GM20000 (cell line): ENCODE results near the gene SYNE2.
"Not testable (repeated sequence)": the region's sequence is repeated elsewhere in the genome, so short reads cannot be mapped to it uniquely, and the experiment has no call there.

ENCODE experiments used
- DNase-seq: peaks from one replicate; pipeline ENCODE4 v3.0.0; 2012; ENCODE audit warnings: low spot score
- TF ChIP-seq, protein P1 (sequence below): IDR thresholded peaks from 2 replicates; pipeline ENCODE4 v1.5.1; 2012; ENCODE audit warnings: mild to moderate bottlenecking, control low read depth; ENCODE audit errors: extremely low read depth, missing control alignments

The SYNE2 gene

GRCh38 chr14:64209444-64210131, 356.8 kb downstream of the SYNE2 start:
- TF ChIP-seq, protein P1, sequence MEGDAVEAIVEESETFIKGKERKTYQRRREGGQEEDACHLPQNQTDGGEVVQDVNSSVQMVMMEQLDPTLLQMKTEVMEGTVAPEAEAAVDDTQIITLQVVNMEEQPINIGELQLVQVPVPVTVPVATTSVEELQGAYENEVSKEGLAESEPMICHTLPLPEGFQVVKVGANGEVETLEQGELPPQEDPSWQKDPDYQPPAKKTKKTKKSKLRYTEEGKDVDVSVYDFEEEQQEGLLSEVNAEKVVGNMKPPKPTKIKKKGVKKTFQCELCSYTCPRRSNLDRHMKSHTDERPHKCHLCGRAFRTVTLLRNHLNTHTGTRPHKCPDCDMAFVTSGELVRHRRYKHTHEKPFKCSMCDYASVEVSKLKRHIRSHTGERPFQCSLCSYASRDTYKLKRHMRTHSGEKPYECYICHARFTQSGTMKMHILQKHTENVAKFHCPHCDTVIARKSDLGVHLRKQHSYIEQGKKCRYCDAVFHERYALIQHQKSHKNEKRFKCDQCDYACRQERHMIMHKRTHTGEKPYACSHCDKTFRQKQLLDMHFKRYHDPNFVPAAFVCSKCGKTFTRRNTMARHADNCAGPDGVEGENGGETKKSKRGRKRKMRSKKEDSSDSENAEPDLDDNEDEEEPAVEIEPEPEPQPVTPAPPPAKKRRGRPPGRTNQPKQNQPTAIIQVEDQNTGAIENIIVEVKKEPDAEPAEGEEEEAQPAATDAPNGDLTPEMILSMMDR, result no peak
- peak; percentile 31 for DNase-seq

- no peak for DNase-seq
- TF ChIP-seq, protein P1, result no peak
These were observed 357.4 kb downstream of the SYNE2 start for GRCh38 chr14:64210216-64210615.

DNA sequence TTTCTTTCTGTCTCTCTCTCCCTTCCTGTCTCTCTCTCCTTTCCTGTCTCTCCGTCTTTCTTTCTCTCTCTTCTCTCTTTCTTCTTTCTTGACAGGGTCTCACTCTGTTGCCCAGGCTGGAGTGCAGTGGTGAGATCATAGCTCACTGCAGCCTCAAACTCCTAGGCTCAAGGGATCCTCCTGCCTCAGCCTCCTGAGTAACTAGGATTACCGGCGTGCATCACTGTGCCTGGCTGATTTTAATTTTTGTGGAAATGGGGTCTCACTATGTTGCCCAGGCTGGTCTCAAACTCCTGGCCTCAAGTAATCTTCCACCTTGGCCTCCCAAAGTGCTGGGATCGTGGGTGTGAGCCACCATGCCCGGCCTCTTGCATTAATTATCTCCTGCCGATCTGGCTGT, 358.1 kb downstream of the SYNE2 start:
- DNase-seq, result not testable (repeated sequence)

DNA sequence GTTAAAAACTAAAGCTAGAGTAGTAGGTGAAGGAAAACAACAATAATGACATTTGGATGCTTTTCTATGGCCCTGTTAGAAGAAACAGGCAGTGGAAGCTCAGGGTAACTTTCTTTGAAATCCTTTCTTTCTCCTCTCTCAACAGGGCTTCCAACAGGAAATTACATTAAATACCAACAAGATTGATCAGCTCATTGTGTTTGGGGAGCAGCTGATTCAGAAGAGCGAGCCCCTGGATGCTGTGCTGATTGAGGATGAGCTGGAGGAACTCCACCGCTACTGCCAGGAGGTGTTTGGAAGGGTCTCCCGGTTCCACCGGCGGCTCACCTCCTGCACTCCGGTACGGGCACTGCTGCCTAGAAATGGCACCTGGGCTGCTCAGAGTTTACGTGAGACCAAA, 359.9 kb downstream of the SYNE2 start:
- DNase-seq, result no peak
- TF ChIP-seq, protein P1, result no peak

- TF ChIP-seq, protein P1, result no peak
- DNase-seq, result no peak
These were observed 360.3 kb downstream of the SYNE2 start for GRCh38 chr14:64213086-64213485.

DNA sequence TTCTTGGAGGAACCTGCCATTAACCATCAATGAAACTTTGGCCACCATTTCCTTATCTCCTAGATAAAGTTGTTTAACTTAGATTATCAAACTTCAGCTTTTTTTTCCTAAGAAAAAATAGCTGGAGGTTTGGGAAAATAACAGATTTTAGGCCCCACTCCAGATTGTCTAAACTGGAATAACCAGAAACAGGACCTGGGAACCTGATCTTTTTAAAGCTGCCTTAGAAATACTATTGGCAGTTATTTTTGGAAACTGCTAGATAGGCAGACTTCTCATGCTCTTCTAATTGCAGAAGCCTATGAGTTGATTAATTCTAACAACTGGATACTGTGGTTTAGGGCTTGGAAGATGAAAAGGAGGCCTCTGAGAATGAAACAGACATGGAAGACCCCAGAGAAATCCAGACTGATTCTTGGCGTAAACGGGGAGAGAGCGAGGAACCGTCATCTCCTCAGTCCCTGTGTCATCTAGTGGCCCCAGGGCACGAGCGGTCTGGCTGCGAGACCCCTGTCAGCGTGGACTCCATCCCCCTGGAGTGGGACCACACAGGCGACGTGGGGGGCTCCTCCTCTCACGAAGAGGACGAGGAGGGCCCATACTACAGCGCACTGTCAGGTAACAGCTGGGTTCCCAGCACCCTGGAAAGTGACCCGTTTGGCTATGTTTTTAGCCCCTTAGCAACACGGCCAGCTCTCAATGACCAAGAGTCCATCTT, 361.2 kb downstream of the SYNE2 start:
- TF ChIP-seq, protein P1, result no peak
- no peak for DNase-seq

- DNase-seq, result no peak
- TF ChIP-seq, protein P1, result no peak
These were observed 362.5 kb downstream of the SYNE2 start for GRCh38 chr14:64215274-64215673.

- DNase-seq, result no peak
These were observed 363.2 kb downstream of the SYNE2 start for GRCh38 chr14:64215978-64216377.

More at GRCh38 chr14:64215978-64216377, 363.2 kb downstream of the SYNE2 start:
- TF ChIP-seq, protein P1, result no peak
